Esophagus muscularis mucosa (tissue), 4 donors: ENCODE results near the gene PNMA6E.

Experiments used
- CTCF ChIP-seq, 3 experiments: fragments of 200-600 bp in 2 of 3; fragments of 450-650 bp in 1 of 3; sonication (generic) in 2 of 3; IDR thresholded peaks; one replicate each; pipeline ENCODE4 v1.5.1; 2017 to 2019; ENCODE audit warnings: antibody characterized with exemption in 3 of 3, mild to moderate bottlenecking in 2 of 3, moderate library complexity in 1 of 3
- EP300 ChIP-seq: sonication (generic); formaldehyde crosslinking; IDR thresholded peaks from one replicate; pipeline ENCODE4 v1.6.1; 2017; ENCODE audit warnings: antibody characterized with exemption
- POLR2A ChIP-seq: fragments of 450-650 bp; IDR thresholded peaks from one replicate; pipeline ENCODE4 v1.6.1; 2017; ENCODE audit warnings: antibody characterized with exemption, moderate library complexity, mild to moderate bottlenecking, low read depth
- POLR2AphosphoS5 ChIP-seq, 2 donors: sonication (generic); formaldehyde crosslinking; IDR thresholded peaks; one replicate each; pipeline ENCODE4 v1.6.1; 2017; ENCODE audit warnings: antibody characterized with exemption in 2 of 2

- no peak for TF ChIP-seq POLR2A
- no peak for TF ChIP-seq CTCF (IDR thresholded peaks at IDR 0.05)
- TF ChIP-seq POLR2AphosphoS5 (IDR thresholded peaks at IDR 0.05): no peak
- no peak for TF ChIP-seq EP300
These were observed 6.6 kb upstream of the PNMA6E start for GRCh38 chrX:153407736-153408135.
